HG03097 (cell line): ENCODE results near the gene ZNF532.

Source experiments
- ATAC-seq: cut with Tn5 transposase; IDR thresholded peaks from one replicate; pipeline ENCODE4 v1.9.1; 2021; ENCODE audit not compliant: unreplicated experiment, low FRiP score

ZNF532 gene

GRCh38 chr18:59026831-59027410 is 162.2 kb downstream of the ZNF532 start:
- ATAC-seq: no peak

- no peak for ATAC-seq
These were observed 165.2 kb downstream of the ZNF532 start for GRCh38 chr18:59029663-59030429.

GRCh38 chr18:59032308-59032707 is 167.6 kb downstream of the ZNF532 start:
- no peak for ATAC-seq

GRCh38 chr18:59033359-59033758 is 168.7 kb downstream of the ZNF532 start:
- no peak for ATAC-seq

- ATAC-seq: no peak
These were observed 169.3 kb downstream of the ZNF532 start for GRCh38 chr18:59033974-59034373.

- no peak for ATAC-seq
These were observed 170.9 kb downstream of the ZNF532 start for GRCh38 chr18:59035591-59035990.
